Measurements from ENCODE around the gene SELENOV.

The SELENOV gene

GRCh38 chr19:39496063-39496462 lies 18.9 kb upstream of the SELENOV start:
- no peak for DNase-seq

DNA sequence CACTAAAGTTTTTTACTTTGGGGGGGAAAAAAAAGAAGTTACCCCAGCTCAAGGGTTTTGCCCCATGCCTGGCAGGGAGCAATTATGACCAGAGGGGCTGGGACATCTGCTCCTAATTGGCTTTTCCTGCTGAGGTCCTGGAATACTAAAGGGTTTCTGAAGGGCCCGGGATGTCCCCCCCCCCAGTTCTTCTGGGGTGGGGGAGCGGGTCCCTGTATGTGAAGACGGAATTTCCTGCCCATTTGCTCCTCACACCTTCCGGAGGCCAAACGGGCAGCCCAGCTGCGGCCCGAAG lies 17.3 kb upstream of the SELENOV start:
- no peak for DNase-seq

GRCh38 chr19:39497996-39498797 lies 16.7 kb upstream of the SELENOV start:
- DNase-seq: no peak

DNA sequence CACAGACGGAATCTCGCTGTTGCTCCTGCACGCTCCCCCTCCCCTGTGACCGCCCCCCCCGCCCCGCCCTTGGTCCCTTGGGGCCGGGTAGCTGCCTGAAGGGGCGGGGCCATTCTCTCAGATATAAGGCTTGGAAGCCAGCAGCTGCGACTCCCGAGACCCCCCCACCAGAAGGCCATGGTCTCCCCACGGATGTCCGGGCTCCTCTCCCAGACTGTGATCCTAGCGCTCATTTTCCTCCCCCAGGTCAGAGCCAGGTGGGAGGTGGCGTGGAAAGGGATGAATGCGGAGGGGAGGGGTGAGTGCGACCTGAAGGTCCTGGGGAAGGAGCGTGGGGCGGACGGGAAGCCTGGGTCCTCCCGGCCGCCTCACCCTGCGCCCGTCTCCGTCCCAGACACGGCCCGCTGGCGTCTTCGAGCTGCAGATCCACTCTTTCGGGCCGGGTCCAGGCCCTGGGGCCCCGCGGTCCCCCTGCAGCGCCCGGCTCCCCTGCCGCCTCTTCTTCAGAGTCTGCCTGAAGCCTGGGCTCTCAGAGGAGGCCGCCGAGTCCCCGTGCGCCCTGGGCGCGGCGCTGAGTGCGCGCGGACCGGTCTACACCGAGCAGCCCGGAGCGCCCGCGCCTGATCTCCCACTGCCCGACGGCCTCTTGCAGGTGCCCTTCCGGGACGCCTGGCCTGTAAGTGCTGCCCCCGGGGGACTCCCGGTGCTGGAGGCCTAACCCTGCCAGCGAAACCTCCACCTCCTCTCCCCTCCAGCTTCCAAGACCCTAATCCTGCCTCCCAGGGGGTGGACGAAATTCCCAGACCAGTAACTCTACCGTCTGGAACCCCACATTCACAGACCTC lies 15.9 kb upstream of the SELENOV start, which contains the start of gene DLL3:
TSS of gene DLL3 (plus strand) at position 150 of the 845 bp plus-strand sequence. CDS start at position 178, 28 bp downstream.
- no peak for DNase-seq

DNA sequence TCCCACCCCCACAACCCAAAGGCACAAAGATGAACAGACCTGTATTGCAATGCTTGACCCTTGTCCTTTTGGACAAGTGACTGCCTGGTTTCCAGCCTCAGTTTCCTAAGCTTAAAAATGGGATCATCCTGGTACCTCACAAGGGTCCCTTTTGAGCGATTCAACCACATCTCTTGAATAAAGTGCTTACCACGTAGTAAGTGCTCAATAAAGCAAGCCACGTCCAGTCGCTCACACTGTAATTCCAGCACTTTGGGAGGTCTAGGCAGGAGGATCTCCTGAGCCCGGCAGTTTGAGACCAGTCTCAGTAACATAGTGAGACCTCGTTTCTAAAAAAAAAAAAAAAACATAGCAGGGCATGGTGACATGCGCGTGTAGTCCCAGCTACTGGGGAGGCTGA lies 15.0 kb upstream of the SELENOV start:
- DNase-seq: no peak

- no peak for DNase-seq
Observed at GRCh38 chr19:39500543-39500942, 14.4 kb upstream of the SELENOV start.

DNA sequence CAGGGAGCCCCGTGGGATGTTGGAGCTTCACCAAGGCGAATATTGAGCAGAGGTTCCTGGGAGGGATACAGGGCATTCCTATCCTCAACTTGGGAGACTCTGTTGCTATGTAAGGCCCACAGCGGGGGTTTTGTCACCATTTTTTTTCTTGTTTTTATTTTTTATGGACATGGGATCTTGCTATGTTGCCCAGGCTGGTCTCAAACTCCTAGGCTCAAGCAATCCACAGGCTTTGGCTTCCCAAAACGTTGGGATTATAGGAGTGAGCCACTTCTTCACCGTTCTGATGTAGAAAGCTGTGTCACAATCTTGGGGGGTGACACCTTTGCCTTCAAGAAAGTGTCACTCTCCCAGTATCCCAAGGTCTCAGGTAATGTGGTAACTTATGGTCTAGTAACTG lies 13.6 kb upstream of the SELENOV start:
- no peak for DNase-seq

GRCh38 chr19:39502640-39503417 lies 12.1 kb upstream of the SELENOV start:
- peak; percentile 48 for DNase-seq

GRCh38 chr19:39506598-39506943 lies 8.4 kb upstream of the SELENOV start:
- no peak for DNase-seq

DNA sequence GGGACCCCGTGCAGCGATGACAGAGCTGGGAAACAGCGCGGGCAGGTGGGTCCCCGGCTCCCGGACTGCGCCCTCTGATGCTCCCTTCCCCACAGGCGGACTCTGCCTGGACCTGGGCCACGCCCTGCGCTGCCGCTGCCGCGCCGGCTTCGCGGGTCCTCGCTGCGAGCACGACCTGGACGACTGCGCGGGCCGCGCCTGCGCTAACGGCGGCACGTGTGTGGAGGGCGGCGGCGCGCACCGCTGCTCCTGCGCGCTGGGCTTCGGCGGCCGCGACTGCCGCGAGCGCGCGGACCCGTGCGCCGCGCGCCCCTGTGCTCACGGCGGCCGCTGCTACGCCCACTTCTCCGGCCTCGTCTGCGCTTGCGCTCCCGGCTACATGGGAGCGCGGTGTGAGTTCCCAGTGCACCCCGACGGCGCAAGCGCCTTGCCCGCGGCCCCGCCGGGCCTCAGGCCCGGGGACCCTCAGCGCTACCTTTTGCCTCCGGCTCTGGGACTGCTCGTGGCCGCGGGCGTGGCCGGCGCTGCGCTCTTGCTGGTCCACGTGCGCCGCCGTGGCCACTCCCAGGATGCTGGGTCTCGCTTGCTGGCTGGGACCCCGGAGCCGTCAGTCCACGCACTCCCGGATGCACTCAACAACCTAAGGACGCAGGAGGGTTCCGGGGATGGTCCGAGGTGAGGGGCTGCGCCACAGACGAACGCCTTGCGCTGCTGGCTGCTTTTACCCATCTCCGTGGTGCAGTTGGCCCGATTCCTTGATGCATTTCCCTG lies 7.8 kb upstream of the SELENOV start:
- DNase-seq: no peak

DNA sequence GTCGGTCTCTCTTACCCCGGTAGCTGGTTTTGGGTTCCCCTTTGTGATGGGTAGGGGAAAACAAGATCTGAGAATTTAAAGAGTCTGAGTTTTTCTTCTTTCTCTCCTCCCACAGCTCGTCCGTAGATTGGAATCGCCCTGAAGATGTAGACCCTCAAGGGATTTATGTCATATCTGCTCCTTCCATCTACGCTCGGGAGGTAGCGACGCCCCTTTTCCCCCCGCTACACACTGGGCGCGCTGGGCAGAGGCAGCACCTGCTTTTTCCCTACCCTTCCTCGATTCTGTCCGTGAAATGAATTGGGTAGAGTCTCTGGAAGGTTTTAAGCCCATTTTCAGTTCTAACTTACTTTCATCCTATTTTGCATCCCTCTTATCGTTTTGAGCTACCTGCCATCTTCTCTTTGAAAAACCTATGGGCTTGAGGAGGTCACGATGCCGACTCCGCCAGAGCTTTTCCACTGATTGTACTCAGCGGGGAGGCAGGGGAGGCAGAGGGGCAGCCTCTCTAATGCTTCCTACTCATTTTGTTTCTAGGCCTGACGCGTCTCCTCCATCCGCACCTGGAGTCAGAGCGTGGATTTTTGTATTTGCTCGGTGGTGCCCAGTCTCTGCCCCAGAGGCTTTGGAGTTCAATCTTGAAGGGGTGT lies 7.1 kb upstream of the SELENOV start:
- DNase-seq: no peak

DNA sequence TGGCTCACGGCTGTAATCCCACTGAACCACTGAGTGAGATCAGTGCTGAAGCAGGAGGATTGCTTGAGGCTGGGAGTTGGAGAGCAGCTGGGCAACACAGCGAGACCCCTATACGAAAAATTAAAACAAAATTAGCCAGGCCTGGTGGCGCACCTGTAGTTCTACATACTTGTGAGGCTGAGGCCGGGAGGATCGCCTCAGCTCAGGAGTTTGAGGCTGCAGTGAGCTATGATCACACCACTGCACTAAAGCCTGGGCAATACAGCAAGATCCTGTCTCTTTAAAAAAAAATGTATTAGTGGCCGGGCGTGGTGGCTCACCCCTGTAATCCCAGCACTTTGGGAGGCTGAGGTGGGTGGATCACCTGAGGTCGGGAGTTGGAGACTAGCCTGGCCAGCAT lies 6.3 kb upstream of the SELENOV start:
- DNase-seq: no peak

GRCh38 chr19:39509233-39509632 lies 5.7 kb upstream of the SELENOV start:
- DNase-seq: no peak

DNA sequence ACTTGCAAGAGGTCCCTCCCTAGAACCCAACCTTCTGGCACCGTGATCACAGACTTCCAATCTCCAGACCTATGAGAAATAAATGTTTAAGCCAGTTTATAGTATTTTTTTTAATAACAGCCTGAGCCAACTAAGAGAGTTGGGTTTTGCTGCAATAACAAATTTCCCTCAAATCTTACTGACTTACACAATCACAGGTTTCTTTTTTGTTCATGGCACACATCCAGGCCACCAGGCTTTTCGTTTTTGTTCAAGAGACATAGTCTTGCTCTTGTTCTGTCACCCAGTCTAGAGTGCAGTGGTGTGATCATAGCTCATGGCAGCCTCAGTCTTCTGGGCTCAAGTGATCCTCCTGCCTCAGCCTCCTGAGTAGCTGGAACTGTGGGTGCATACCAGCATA lies 2.0 kb upstream of the SELENOV start:
- DNase-seq: no peak

DNA sequence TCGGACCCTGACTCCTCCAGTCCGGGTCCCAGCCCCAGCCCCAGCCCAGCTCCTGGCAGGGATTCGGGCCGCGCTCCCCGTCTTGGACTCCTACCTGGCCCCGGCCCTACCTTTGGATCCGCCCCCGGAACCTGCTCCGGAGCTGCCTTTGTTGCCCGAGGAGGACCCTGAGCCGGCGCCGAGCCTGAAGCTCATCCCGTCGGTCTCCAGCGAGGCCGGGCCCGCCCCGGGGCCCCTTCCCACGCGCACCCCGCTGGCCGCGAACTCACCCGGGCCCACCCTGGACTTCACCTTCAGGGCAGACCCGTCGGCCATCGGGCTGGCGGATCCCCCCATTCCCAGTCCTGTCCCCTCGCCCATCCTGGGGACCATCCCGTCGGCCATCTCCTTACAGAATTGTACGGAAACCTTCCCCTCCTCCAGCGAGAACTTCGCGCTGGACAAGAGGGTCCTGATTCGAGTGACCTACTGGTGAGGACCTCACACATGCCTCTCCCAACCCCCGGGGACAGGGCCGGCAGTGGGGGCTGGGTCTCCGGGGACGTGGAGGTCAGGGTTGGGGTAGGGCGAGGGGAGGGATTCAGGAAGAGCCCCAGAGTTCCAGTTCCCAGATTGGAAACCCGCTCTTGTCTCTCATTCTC lies 732 bp downstream of the SELENOV start:
- no peak for DNase-seq

- no peak for DNase-seq
Observed at GRCh38 chr19:39516270-39516669, 1.3 kb downstream of the SELENOV start.

- no peak for DNase-seq
Observed at GRCh38 chr19:39517432-39517831, 2.5 kb downstream of the SELENOV start.

DNA sequence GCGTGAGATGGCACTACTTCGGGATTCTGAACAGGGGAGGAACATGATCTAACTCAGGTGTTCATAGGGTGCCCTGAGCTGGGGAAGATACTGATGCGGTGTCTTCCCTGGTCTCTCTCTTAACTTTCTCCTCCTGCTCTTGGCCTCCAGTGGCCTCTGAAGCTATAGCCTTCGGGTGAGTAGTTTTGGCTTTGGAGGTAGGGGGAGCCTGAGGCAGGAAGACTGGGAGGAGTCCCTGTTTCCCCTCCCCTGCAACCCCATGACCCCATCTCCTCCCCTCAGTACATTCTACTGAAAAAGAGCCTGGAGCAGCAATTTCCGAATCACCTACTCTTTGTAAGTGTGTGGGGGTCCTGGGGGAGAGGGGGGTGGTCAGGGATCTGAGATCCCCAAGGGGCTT lies 3.5 kb downstream of the SELENOV start:
- no peak for DNase-seq

GRCh38 chr19:39518975-39519374 lies 4.0 kb downstream of the SELENOV start:
- no peak for DNase-seq

DNA sequence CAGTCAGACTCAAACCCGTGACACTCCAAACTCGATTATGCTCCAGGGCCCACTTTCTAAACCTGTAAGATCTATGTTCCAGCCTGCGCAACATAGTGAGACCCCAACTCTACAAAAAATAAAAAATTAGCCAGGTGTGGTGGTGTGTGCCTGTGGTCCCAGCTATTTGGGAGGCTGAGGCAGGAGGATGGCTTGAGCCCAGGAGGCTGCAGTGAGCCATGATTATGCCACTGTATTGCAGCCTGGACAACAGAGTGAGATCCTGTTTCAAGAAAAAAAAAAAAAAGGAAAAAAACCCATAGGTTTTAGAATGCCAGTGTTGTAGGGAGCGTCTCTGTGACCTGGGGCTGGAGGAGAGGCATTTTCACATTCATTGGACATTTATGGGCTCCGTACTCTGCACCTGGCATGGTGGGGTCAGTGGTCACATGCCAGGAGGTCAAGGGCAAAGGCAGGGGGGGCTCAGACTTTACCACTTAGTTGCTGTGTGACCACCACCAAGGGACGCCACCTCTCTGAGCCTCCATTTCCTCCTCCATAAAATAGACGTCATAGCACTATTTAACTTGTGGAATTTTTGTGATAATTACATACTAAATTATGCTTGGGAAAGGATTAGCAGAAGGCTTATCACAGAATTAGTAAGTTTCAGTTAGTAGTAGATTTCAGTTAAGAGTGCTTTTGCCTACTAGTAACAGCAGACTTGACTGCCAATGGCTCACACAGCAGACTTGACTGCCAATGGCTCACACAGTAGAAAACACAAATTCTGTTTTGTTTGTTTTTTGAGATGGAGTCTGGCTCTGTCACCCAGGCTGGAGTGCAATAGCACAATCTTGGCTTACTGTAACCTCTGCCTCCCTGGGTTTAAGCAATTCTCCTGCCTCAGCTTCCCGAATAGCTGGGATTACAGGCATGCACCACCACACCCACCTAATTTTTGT lies 5.9 kb downstream of the SELENOV start:
- DNase-seq: no peak

- DNase-seq: no peak
Observed at GRCh38 chr19:39524495-39524894, 9.6 kb downstream of the SELENOV start.
